GM19240 (cell line): ENCODE results near the gene ANK2.

Experiments used
- DNase-seq: peaks from one replicate; pipeline ENCODE4 v3.0.0; 2011; ENCODE audit warnings: low spot score; ENCODE audit not compliant: insufficient read length

Gene ANK2

DNA sequence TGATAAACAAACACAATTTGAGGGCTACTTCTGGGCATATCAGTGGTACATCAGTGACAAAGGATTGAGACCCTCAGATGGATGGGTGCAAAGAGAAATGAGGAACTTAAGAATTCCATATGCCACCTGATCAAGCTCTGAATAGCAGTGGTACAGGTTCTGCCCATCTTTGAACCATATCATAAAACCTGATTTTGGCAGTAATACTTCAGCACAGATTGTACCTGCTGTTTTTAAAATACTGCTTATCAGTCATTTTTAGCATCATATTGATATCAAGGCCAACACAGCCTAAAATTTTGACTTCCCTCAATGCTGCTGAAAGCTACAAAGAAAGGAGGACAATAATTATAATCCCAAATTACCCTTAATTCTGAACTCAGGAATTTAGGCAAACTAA, 41.5 kb downstream of the ANK2 start:
- no peak for DNase-seq

DNA sequence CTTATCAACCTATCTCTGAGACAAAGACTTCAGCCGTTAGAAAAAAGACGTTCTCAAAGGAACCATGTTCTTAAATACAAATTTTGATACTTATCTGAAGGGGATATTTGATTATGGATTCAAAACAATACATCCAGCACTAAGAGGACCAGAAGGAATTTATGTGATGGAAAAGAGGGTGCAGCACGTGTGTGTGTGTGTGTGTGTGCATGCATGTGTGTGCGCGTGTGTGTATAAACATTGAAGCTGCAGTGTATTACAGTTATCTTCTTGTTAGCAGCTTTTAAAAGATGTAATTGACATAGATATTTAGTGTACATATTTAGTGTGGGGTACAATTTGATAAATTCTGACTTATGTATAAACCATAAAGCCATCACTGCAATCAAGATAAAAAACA, 44.9 kb downstream of the ANK2 start:
- no peak for DNase-seq

DNA sequence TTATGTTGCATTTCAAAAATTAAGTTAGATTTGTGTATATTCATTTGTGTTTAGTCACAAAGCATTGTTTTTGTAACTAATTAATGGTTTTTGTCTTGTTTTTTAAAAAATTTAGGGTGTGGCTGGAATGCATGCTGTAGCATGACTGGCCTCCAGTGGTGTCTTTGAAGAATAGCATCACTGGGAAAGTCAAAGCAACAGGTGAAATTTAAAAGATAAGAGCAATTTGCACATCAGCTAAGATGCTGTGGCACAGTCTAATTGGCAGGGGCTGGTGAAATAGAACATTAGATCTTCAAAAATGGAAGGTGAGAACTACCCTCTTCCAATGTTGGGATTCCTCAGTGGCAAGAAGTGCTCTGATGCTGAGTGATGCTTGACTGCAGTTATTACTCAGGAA, 45.3 kb downstream of the ANK2 start:
- DNase-seq = no peak

- no peak for DNase-seq
Measured at GRCh38 chr4:113101669-113102068, 52.2 kb downstream of the ANK2 start.

DNA sequence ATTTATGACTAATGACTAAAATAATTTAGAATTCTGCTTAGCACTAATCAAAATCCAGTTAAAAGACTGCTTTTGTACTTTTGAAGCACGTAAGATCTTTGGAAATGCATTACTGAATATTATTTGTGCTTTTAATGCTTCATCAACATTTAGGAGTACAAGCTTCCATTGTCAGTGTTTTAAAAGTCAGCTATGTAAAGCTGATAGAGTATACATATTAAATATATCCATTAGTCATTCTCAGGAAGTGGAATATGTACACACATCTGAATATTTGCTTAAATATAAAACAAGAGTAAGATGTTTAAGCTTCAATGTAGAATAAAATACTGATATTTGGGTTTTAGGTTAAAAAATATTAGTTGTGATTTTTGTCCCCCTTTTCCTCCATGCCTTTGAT, 54.1 kb downstream of the ANK2 start:
- no peak for DNase-seq

GRCh38 chr4:113106108-113106507, 56.7 kb downstream of the ANK2 start:
- no peak for DNase-seq

GRCh38 chr4:113109106-113109718, 59.8 kb downstream of the ANK2 start:
- no peak for DNase-seq

- DNase-seq = no peak
Measured at GRCh38 chr4:113112338-113112978, 63.0 kb downstream of the ANK2 start.

- DNase-seq = no peak
Measured at GRCh38 chr4:113113151-113113550, 63.7 kb downstream of the ANK2 start.

DNA sequence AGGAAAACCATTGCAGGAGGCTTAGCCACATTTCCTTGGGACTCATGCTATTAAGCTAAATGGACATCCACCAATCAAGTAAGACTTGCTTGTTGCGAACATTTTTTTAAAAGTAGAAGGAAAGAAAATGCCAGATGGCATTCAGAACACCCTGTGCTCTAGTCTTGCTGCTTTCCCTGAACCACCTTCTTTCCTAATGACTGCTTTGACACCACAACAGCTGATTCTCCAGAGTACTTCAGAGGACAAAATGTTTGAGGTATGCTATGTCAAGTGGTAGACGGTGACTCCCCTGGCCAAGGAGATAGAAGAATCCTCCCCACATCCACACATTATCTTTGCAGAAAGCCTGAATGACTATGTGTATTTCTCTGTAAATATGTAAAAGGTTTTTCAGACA, 65.4 kb downstream of the ANK2 start:
- DNase-seq = no peak

- no peak for DNase-seq
Measured at GRCh38 chr4:113116414-113117357, 67.2 kb downstream of the ANK2 start.

GRCh38 chr4:113117358-113117702, 67.9 kb downstream of the ANK2 start:
- DNase-seq = no peak

- DNase-seq = no peak
Measured at GRCh38 chr4:113122066-113122465, 72.6 kb downstream of the ANK2 start.

DNA sequence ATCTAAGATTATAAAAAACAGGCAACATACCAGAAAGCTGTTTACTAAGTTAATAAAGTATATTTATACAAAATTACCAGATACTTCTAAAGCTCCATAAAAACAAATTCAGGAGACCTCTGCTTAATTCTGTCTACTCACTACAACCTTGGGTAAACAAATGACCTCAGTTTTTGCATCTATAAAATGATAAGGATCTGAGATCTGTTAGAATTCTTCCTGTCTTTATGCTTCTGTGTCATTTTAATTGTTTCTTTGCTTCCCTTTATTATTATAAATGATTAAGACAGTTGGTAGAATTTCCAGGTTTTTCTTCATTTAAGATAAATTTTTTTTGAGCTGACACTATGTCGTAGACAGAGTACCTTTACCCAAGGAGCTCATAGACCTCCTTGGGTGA, 76.0 kb downstream of the ANK2 start:
- no peak for DNase-seq

DNA sequence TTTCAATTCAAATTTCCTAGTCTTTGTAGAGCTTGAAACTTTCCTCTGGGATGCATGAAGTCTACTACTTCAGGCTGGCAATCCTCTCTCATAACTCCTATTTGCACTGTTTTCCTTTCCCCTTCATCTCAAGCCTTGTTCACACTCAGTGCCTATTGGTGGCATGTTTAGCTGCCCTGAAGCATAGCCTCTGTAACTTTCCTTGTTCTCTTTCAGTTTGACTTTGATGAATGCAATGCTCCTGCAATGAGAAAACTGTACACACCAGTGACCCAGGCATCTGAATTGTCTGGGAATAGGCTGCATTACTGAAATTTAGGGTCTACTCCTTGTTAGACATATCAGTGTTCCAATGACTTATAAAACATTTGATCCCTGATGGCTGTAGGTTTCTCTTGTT, 81.7 kb downstream of the ANK2 start:
- DNase-seq = no peak

DNA sequence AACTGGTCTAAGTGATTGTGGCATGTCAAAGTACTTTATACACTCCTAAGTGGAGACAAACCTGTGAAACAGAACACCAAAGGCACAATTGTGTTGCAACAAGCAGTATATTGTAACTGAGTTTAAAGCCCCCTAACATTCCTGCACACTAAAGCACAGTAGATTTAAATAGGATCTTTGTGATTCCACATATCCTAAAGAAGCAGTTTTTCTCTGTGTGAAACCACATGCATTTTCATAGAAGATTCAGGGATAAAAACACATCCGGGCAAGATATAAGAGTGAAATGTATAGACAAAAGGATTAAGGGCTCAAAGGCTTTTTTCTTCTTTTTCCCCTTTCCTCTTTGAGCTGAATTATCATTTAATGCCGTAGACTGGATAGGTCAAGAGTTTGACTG, 82.2 kb downstream of the ANK2 start:
- no peak for DNase-seq

DNA sequence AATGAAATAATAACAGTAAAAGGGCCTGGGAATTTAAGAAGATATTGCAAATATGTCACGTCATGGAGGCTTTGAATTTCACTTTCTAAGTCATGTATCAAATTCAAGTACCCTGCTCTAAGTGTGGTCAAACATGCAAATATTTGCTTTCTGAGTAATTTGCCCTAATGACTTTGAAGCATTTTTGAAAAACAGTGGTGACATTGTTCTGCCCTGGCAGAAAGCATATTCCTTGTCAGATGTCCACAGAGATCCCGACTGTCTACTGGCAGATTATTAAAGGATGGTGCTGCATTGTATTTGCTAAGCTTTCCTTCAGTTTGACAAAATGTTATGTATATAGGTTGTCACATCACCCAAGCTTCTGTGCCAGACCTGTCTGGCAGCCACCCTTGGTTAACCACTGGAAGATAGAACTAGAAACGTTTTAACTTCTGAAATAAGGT, 92.5 kb downstream of the ANK2 start:
- no peak for DNase-seq

- no peak for DNase-seq
Measured at GRCh38 chr4:113142351-113142750, 92.9 kb downstream of the ANK2 start.

DNA sequence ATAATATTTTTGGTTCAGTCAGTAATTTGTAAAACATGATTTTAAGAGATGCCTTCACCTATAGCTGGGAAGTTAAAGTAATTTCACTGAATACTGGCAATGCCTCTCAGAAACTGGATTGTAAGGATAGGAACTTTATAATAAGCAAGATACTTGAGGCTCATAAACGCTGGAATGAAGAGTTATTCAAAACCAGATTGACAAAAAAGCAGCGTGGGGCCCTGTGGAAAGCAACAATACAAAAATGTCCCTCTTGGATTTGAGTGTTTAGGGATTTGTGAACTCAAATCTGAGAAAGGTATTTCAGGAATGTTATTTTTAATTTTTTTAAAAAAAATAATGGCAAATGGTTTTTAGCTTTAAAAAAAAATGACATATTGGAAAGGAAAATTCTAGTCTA, 94.6 kb downstream of the ANK2 start:
- no peak for DNase-seq

GRCh38 chr4:113145147-113145518, 95.7 kb downstream of the ANK2 start:
- no peak for DNase-seq

DNA sequence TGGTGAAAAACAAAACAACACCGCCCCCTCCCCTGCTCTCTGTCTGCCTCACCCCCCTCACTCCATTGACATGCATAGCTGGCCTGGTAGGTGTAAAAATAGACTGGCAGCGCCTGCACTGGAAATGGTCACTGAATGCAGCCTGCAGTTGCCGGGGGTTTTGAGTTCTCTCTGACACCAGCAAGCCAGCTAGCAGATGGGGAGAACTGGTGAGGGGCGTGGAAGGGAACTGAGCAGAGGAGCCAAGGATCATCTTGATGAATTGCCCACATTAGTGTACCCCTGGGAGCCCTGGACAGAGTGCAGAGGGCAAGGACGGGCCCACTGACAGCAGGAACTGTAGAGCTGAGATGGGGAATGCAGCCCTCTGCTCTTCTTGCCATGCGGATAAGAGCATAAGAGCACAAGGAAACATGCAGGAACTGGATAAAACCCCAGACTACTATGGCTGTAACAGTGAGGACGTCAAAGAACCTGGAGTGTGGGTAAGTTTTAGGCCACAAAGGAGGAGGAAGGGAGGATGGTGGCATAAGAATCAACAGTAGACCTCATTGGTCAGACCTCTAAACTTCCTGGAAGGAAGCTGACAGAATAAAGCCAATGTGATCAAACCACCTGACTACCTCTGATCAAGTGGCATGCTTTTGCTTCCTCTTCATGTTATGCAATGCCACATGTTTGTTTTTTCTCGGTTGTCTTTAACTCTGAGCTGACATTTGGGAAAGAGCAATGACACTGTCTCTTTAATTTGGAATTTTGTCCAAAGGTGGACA, 96.3 kb downstream of the ANK2 start:
- no peak for DNase-seq

DNA sequence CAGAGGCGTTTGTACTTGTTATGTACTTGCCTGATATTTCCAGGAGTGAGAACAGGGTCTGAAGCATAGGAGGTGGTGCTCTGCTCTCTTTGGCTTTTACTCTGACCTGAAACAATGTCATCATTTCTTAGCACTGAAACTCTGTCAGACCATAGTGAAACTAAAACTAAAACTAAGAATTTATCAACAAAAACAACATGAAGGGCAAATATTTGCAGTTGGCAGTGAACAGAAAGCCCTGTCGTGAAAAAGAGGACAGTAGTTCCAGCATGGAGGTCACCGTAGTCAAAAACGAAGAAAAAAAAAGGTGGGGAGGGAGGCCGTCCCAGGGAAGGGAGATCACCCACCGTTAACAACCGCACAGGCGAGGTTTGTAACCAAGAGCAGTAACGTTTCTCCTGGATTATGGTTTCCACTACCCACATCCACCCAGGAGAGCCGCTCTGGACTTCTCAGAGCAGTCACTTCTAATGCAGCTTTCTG, 97.5 kb downstream of the ANK2 start:
- no peak for DNase-seq
